Measurements from ENCODE around the gene WDR87.
A peak's percentile ranks its signal among the peaks of the same experiment; 100 is the strongest.

WDR87 gene

GRCh38 chr19:37938353-37938752, 32.0 kb upstream of the WDR87 start:
- Histone ChIP-seq H3K4me1 (ENCODE audit: insufficient read depth, low read length) (peaks cover 6% of the 10 kb centered on the region), H3K36me3 (ENCODE audit: insufficient read depth, low read length) (peaks cover 5% of the 10 kb centered on the region; the same call in 1 of the 2 replicates), H3K9me3 (ENCODE audit: control insufficient read depth, insufficient read depth, low read length) (peaks cover 12% of the 10 kb centered on the region; the same call in 1 of the 2 replicates), H3K9ac (ENCODE audit: low read depth, low read length) (no peak overlapping the region)

- Histone ChIP-seq H3K9me3 (ENCODE audit: control insufficient read depth, insufficient read depth, low read length) (peaks cover 12% of the 10 kb centered on the region; the same call in 1 of the 2 replicates), H3K4me1 (ENCODE audit: insufficient read depth, low read length) (peaks cover 15% of the 10 kb centered on the region), H3K9ac (ENCODE audit: low read depth, low read length) (no peak overlapping the region), H3K36me3 (ENCODE audit: insufficient read depth, low read length) (peaks cover 5% of the 10 kb centered on the region; the same call in 1 of the 2 replicates)
These were observed 30.5 kb upstream of the WDR87 start for GRCh38 chr19:37936886-37937285.

- H3K4me1 ChIP-seq (ENCODE audit: insufficient read depth, low read length), result peaks cover 19% of the 10 kb centered on the region
- peaks cover 5% of the 10 kb centered on the region; the same call in 1 of the 2 replicates for H3K36me3 ChIP-seq (ENCODE audit: insufficient read depth, low read length)
- H3K9ac ChIP-seq (ENCODE audit: low read depth, low read length), result no peak overlapping the region
- peaks cover 12% of the 10 kb centered on the region; the same call in 1 of the 2 replicates for H3K9me3 ChIP-seq (ENCODE audit: control insufficient read depth, insufficient read depth, low read length)
These were observed 29.8 kb upstream of the WDR87 start for GRCh38 chr19:37936166-37936565.

GRCh38 chr19:37935341-37935740, 28.9 kb upstream of the WDR87 start:
- H3K9ac ChIP-seq (ENCODE audit: low read depth, low read length), result no peak overlapping the region
- H3K4me1 ChIP-seq (ENCODE audit: insufficient read depth, low read length), result peaks cover 19% of the 10 kb centered on the region
- peaks cover 5% of the 10 kb centered on the region; the same call in 1 of the 2 replicates for H3K36me3 ChIP-seq (ENCODE audit: insufficient read depth, low read length)
- H3K9me3 ChIP-seq (ENCODE audit: control insufficient read depth, insufficient read depth, low read length), result peaks cover 12% of the 10 kb centered on the region; the same call in 1 of the 2 replicates

- H3K9ac ChIP-seq (ENCODE audit: low read depth, low read length), result no peak overlapping the region
- peaks cover 12% of the 10 kb centered on the region; the same call in 1 of the 2 replicates for H3K9me3 ChIP-seq (ENCODE audit: control insufficient read depth, insufficient read depth, low read length)
- H3K4me1 ChIP-seq (ENCODE audit: insufficient read depth, low read length), result peaks cover 25% of the 10 kb centered on the region
- H3K36me3 ChIP-seq (ENCODE audit: insufficient read depth, low read length), result peaks cover 4% of the 10 kb centered on the region; the same call in 1 of the 2 replicates
These were observed 27.6 kb upstream of the WDR87 start for GRCh38 chr19:37933937-37934358.

GRCh38 chr19:37932985-37933936, 26.9 kb upstream of the WDR87 start:
- Histone ChIP-seq H3K4me1 (ENCODE audit: insufficient read depth, low read length) (peaks cover 32% of the 10 kb centered on the region), H3K9ac (ENCODE audit: low read depth, low read length) (peak overlapping the region; percentile 48), H3K36me3 (ENCODE audit: insufficient read depth, low read length) (peaks cover 2% of the 10 kb centered on the region; the same call in 1 of the 2 replicates), H3K9me3 (ENCODE audit: control insufficient read depth, insufficient read depth, low read length) (peaks cover 12% of the 10 kb centered on the region; the same call in 1 of the 2 replicates)

GRCh38 chr19:37931881-37932655, 25.7 kb upstream of the WDR87 start:
- Histone ChIP-seq H3K9me3 (ENCODE audit: control insufficient read depth, insufficient read depth, low read length) (peaks cover 12% of the 10 kb centered on the region; the same call in 1 of the 2 replicates), H3K36me3 (ENCODE audit: insufficient read depth, low read length) (no peaks in the 10 kb centered on the region), H3K4me1 (ENCODE audit: insufficient read depth, low read length) (peaks cover 38% of the 10 kb centered on the region), H3K9ac (ENCODE audit: low read depth, low read length) (peak overlapping the region; percentile 48)

- Histone ChIP-seq H3K36me3 (ENCODE audit: insufficient read depth, low read length) (no peaks in the 10 kb centered on the region), H3K9ac (ENCODE audit: low read depth, low read length) (no peak overlapping the region), H3K4me1 (ENCODE audit: insufficient read depth, low read length) (peaks cover 38% of the 10 kb centered on the region), H3K9me3 (ENCODE audit: control insufficient read depth, insufficient read depth, low read length) (peaks cover 5% of the 10 kb centered on the region; the same call in 1 of the 2 replicates)
These were observed 24.0 kb upstream of the WDR87 start for GRCh38 chr19:37930416-37930815.

- no peaks in the 10 kb centered on the region for H3K9me3 ChIP-seq (ENCODE audit: control insufficient read depth, insufficient read depth, low read length)
- H3K4me1 ChIP-seq (ENCODE audit: insufficient read depth, low read length), result peaks cover 38% of the 10 kb centered on the region
- H3K9ac ChIP-seq (ENCODE audit: low read depth, low read length), result no peak overlapping the region
- H3K36me3 ChIP-seq (ENCODE audit: insufficient read depth, low read length), result no peaks in the 10 kb centered on the region
These were observed 23.0 kb upstream of the WDR87 start for GRCh38 chr19:37929355-37929923.

GRCh38 chr19:37928527-37929286, 22.3 kb upstream of the WDR87 start:
- Histone ChIP-seq H3K9me3 (ENCODE audit: control insufficient read depth, insufficient read depth, low read length) (no peaks in the 10 kb centered on the region), H3K36me3 (ENCODE audit: insufficient read depth, low read length) (no peaks in the 10 kb centered on the region), H3K4me1 (ENCODE audit: insufficient read depth, low read length) (peaks cover 33% of the 10 kb centered on the region), H3K9ac (ENCODE audit: low read depth, low read length) (no peak overlapping the region)

- no peaks in the 10 kb centered on the region for H3K9me3 ChIP-seq (ENCODE audit: control insufficient read depth, insufficient read depth, low read length)
- peaks cover 21% of the 10 kb centered on the region for H3K4me1 ChIP-seq (ENCODE audit: insufficient read depth, low read length)
- H3K9ac ChIP-seq (ENCODE audit: low read depth, low read length), result no peak overlapping the region
- no peaks in the 10 kb centered on the region for H3K36me3 ChIP-seq (ENCODE audit: insufficient read depth, low read length)
These were observed 20.3 kb upstream of the WDR87 start for GRCh38 chr19:37926711-37927110.

GRCh38 chr19:37926255-37926654, 19.9 kb upstream of the WDR87 start:
- no peaks in the 10 kb centered on the region for H3K9me3 ChIP-seq (ENCODE audit: control insufficient read depth, insufficient read depth, low read length)
- H3K4me1 ChIP-seq (ENCODE audit: insufficient read depth, low read length), result peaks cover 19% of the 10 kb centered on the region
- H3K9ac ChIP-seq (ENCODE audit: low read depth, low read length), result no peak overlapping the region
- no peaks in the 10 kb centered on the region for H3K36me3 ChIP-seq (ENCODE audit: insufficient read depth, low read length)

GRCh38 chr19:37925212-37925611, 18.8 kb upstream of the WDR87 start:
- no peak overlapping the region for H3K9ac ChIP-seq (ENCODE audit: low read depth, low read length)
- peaks cover 19% of the 10 kb centered on the region for H3K4me1 ChIP-seq (ENCODE audit: insufficient read depth, low read length)
- H3K36me3 ChIP-seq (ENCODE audit: insufficient read depth, low read length), result no peaks in the 10 kb centered on the region
- H3K9me3 ChIP-seq (ENCODE audit: control insufficient read depth, insufficient read depth, low read length), result no peaks in the 10 kb centered on the region

All from ES-I3 (cell line).